ENCODE data around the gene COL8A2.

The COL8A2 gene

GRCh38 chr1:36115200-36115669, 9.8 kb downstream of the COL8A2 start:
- DNase-seq (ENCODE audit: low read depth in 2 of 2): no peak

GRCh38 chr1:36114371-36114770, 10.7 kb downstream of the COL8A2 start:
- no peak for DNase-seq (ENCODE audit: low read depth in 2 of 2)

GRCh38 chr1:36112823-36113222, 12.2 kb downstream of the COL8A2 start:
- no peak for DNase-seq (ENCODE audit: low read depth in 2 of 2)

- DNase-seq (ENCODE audit: low read depth in 2 of 2): no peak
Observed at GRCh38 chr1:36111151-36111550, 13.9 kb downstream of the COL8A2 start.

- no peak for DNase-seq (ENCODE audit: low read depth in 2 of 2)
Observed at GRCh38 chr1:36109041-36109679, 15.9 kb downstream of the COL8A2 start.

- no peak for DNase-seq (ENCODE audit: low read depth in 2 of 2)
Observed at GRCh38 chr1:36108314-36108713, 16.7 kb downstream of the COL8A2 start.

GRCh38 chr1:36107394-36107793, 17.6 kb downstream of the COL8A2 start:
- DNase-seq (ENCODE audit: low read depth in 2 of 2): no peak

GRCh38 chr1:36106269-36106668, 18.8 kb downstream of the COL8A2 start:
- no peak for DNase-seq (ENCODE audit: low read depth in 2 of 2)

GRCh38 chr1:36101546-36101945, 23.5 kb downstream of the COL8A2 start:
- DNase-seq (ENCODE audit: low read depth in 2 of 2): no peak

- no peak for DNase-seq (ENCODE audit: low read depth in 2 of 2)
Observed at GRCh38 chr1:36100376-36100775, 24.6 kb downstream of the COL8A2 start.

- peak; percentile 72 to 77 for DNase-seq (ENCODE audit: low read depth in 2 of 2)
Observed at GRCh38 chr1:36099681-36100341, 25.2 kb downstream of the COL8A2 start.

GRCh38 chr1:36098650-36099365, 26.2 kb downstream of the COL8A2 start:
- no peak for DNase-seq (ENCODE audit: low read depth in 2 of 2)

GRCh38 chr1:36097693-36098585, 27.1 kb downstream of the COL8A2 start:
- DNase-seq (ENCODE audit: low read depth in 2 of 2): no peak

- DNase-seq (ENCODE audit: low read depth in 2 of 2): no peak
Observed at GRCh38 chr1:36096500-36097432, 28.3 kb downstream of the COL8A2 start.

GRCh38 chr1:36095760-36096405, 29.1 kb downstream of the COL8A2 start:
- DNase-seq (ENCODE audit: low read depth in 2 of 2): no peak

- no peak for DNase-seq (ENCODE audit: low read depth in 2 of 2)
Observed at GRCh38 chr1:36094621-36095061, 30.4 kb downstream of the COL8A2 start.

- DNase-seq (ENCODE audit: low read depth in 2 of 2): no peak
Observed at GRCh38 chr1:36093929-36094328, 31.1 kb downstream of the COL8A2 start.

GRCh38 chr1:36093226-36093625, 31.8 kb downstream of the COL8A2 start:
- no peak for DNase-seq (ENCODE audit: low read depth in 2 of 2)

- DNase-seq (ENCODE audit: low read depth in 2 of 2): no peak
Observed at GRCh38 chr1:36092798-36093185, 32.2 kb downstream of the COL8A2 start.

GRCh38 chr1:36092166-36092797, 32.7 kb downstream of the COL8A2 start:
- DNase-seq (ENCODE audit: low read depth in 2 of 2): no peak

All from stimulated activated CD4-positive, alpha-beta T cell treated with anti-CD3 and anti-CD28 coated beads, Interleukin-4, amount 100 ng/mL, for 48 hours (primary cell).